Measurements from ENCODE around the gene MSANTD2. TPM values are rescaled to one million over a fixed set of nuclear protein-coding genes. Genes with fewer than 3 reads are reported as not detected.

The MSANTD2 gene
- total and polyA plus RNA-seq, 9 of the 15 experiments (the other 6 are each of a cell fraction or from before 2014, with no cell fraction given), result 1.3 to 9.9 (median 5.3) TPM

GRCh38 chr11:124800226-124800929, at the start of gene MSANTD2 (continued):
- TF ChIP-seq PTTG1 (tag; IDR thresholded peaks at IDR 0.05; ENCODE audit: low read depth) (no peak), FOXO4 (CRISPR knock-in tag; IDR thresholded peaks at IDR 0.05) (no peak), ERF (CRISPR knock-in tag; IDR thresholded peaks at IDR 0.05) (no peak), POLR2H (tag; IDR thresholded peaks at IDR 0.05; ENCODE audit: low read depth) (no peak), ZNF398 (CRISPR knock-in tag; IDR thresholded peaks at IDR 0.05) (no peak), ZNF766 (CRISPR knock-in tag; conservative IDR thresholded peaks at IDR 0.05) (no peak), DMBX1 (CRISPR knock-in tag; IDR thresholded peaks at IDR 0.05; ENCODE audit: borderline replicate concordance) (no peak), ZNF384 (IDR thresholded peaks at IDR 0.05; ENCODE audit: low read depth, low read length) (no peak), TARDBP (IDR thresholded peaks at IDR 0.05) (peak; percentile 70; the same call in 1 of the 2 replicates), EHMT2 (IDR thresholded peaks at IDR 0.05) (peak; percentile 46; the same call in 1 of the 2 replicates), KDM1A (IDR thresholded peaks at IDR 0.05) (peak; percentile 97 to 98), RAD21 (CRISPR knock-in tag; conservative IDR thresholded peaks at IDR 0.05 in 1 of 2, IDR thresholded peaks at IDR 0.05 in 1 of 2) (no peak), MAFG (tag; conservative IDR thresholded peaks at IDR 0.05) (no peak), ZNF133 (CRISPR knock-in tag; IDR thresholded peaks at IDR 0.05) (no peak), ATF3 (IDR thresholded peaks at IDR 0.05) (no peak), ATF3 (CRISPR knock-in tag; conservative IDR thresholded peaks at IDR 0.05) (no peak), ZC3H11A (IDR thresholded peaks at IDR 0.05; ENCODE audit: low read depth, low read length) (no peak), CREM (IDR thresholded peaks at IDR 0.05; ENCODE audit: low read depth) (peak; percentile 92), ZNF274 (IDR thresholded peaks at IDR 0.05; ENCODE audit: borderline replicate concordance, low read depth, low read length) (no peak), ZNF740 (CRISPR knock-in tag; IDR thresholded peaks at IDR 0.05) (no peak), ZNF740 (tag; IDR thresholded peaks at IDR 0.05) (no peak), RHOXF2B (CRISPR knock-in tag; conservative IDR thresholded peaks at IDR 0.05) (no peak), ARID2 (IDR thresholded peaks at IDR 0.05) (no peak), MCM3 (IDR thresholded peaks at IDR 0.05) (no peak), ZBTB1 (CRISPR knock-in tag; IDR thresholded peaks at IDR 0.05; ENCODE audit: borderline replicate concordance, low read depth) (no peak), SMAD2 (IDR thresholded peaks at IDR 0.05; ENCODE audit: low read depth, low read length) (no peak)
